Duodenal mucosa (tissue), 2 donors: ENCODE measurements around the gene SEC14L1.

Experiments
- H3K27ac ChIP-seq: one replicate; pipeline ENCODE4 v1.7.0; 2013; ENCODE audit warnings: low read depth, low read length
- H3K27me3 ChIP-seq, 2 donors: one replicate each; pipeline ENCODE4 v1.7.0; 2013; ENCODE audit warnings: low read length in 2 of 2, control low read depth in 1 of 2; ENCODE audit not compliant: insufficient read depth in 2 of 2, control insufficient read depth in 1 of 2
- H3K36me3 ChIP-seq, 2 donors: one replicate each; pipeline ENCODE4 v1.7.0; 2013; ENCODE audit warnings: low read length in 2 of 2, control low read depth in 1 of 2; ENCODE audit not compliant: insufficient read depth in 2 of 2, control insufficient read depth in 1 of 2
- H3K4me1 ChIP-seq, 2 donors: one replicate each; pipeline ENCODE4 v1.7.0; 2013; ENCODE audit warnings: low read length in 2 of 2, control low read depth in 1 of 2; ENCODE audit not compliant: insufficient read depth in 2 of 2, control insufficient read depth in 1 of 2
- H3K4me3 ChIP-seq, 2 donors: one replicate each; pipeline ENCODE4 v1.7.0; 2013; ENCODE audit warnings: low read length in 2 of 2, low read depth in 1 of 2
- H3K9ac ChIP-seq, 2 donors: one replicate each; pipeline ENCODE4 v1.7.0; 2013; ENCODE audit warnings: low read length in 2 of 2, low read depth in 1 of 2
- H3K9me3 ChIP-seq, 2 donors: one replicate each; pipeline ENCODE4 v1.7.0; 2013; ENCODE audit warnings: low read length in 2 of 2, control low read depth in 1 of 2; ENCODE audit not compliant: control insufficient read depth in 1 of 2

SEC14L1 gene

GRCh38 chr17:77203846-77204245, 63.1 kb downstream of the SEC14L1 start:
- H3K36me3 ChIP-seq: peaks cover 46 to 78% of the 10 kb centered on the region in 2 donors
- H3K4me1 ChIP-seq: no peaks in the 10 kb centered on the region
- H3K27me3 ChIP-seq: no peaks in the 10 kb centered on the region
- no peak overlapping the region for H3K4me3 ChIP-seq
- no peaks in the 10 kb centered on the region for H3K9me3 ChIP-seq
- no peak overlapping the region for H3K9ac ChIP-seq
- no peak overlapping the region for H3K27ac ChIP-seq

- Histone ChIP-seq H3K4me3 (no peak overlapping the region), H3K36me3 (peaks cover 48 to 78% of the 10 kb centered on the region in 2 donors), H3K9me3 (no peaks in the 10 kb centered on the region), H3K27ac (no peak overlapping the region), H3K4me1 (no peaks in the 10 kb centered on the region), H3K27me3 (no peaks in the 10 kb centered on the region), H3K9ac (no peak overlapping the region)
These were observed 63.8 kb downstream of the SEC14L1 start for GRCh38 chr17:77204536-77204935.

- Histone ChIP-seq H3K27ac (no peak overlapping the region), H3K4me1 (peaks cover 0 to 4% of the 10 kb centered on the region in 2 donors)
These were observed 64.8 kb downstream of the SEC14L1 start for GRCh38 chr17:77205396-77206125.

GRCh38 chr17:77206158-77206956, 65.6 kb downstream of the SEC14L1 start:
- Histone ChIP-seq H3K27me3 (no peaks in the 10 kb centered on the region), H3K9ac (no peak overlapping the region), H3K4me3 (no peak overlapping the region), H3K27ac (no peak overlapping the region), H3K9me3 (no peaks in the 10 kb centered on the region), H3K36me3 (peaks cover 52 to 80% of the 10 kb centered on the region in 2 donors), H3K4me1 (peaks cover 1 to 6% of the 10 kb centered on the region in 2 donors)

More at GRCh38 chr17:77205396-77206125, 64.8 kb downstream of the SEC14L1 start:
- Histone ChIP-seq H3K36me3 (peaks cover 49 to 80% of the 10 kb centered on the region in 2 donors), H3K9me3 (no peaks in the 10 kb centered on the region), H3K9ac (no peak overlapping the region), H3K4me3 (no peak overlapping the region), H3K27me3 (no peaks in the 10 kb centered on the region)

- H3K27ac ChIP-seq: no peak overlapping the region
- H3K9me3 ChIP-seq: no peaks in the 10 kb centered on the region
- no peaks in the 10 kb centered on the region for H3K27me3 ChIP-seq
- peaks cover 6 to 7% of the 10 kb centered on the region in 2 donors for H3K4me1 ChIP-seq
- peaks cover 56 to 86% of the 10 kb centered on the region in 2 donors for H3K36me3 ChIP-seq
- no peak overlapping the region for H3K9ac ChIP-seq
- H3K4me3 ChIP-seq: no peak overlapping the region
These were observed 67.0 kb downstream of the SEC14L1 start for GRCh38 chr17:77207689-77208216.

DNA sequence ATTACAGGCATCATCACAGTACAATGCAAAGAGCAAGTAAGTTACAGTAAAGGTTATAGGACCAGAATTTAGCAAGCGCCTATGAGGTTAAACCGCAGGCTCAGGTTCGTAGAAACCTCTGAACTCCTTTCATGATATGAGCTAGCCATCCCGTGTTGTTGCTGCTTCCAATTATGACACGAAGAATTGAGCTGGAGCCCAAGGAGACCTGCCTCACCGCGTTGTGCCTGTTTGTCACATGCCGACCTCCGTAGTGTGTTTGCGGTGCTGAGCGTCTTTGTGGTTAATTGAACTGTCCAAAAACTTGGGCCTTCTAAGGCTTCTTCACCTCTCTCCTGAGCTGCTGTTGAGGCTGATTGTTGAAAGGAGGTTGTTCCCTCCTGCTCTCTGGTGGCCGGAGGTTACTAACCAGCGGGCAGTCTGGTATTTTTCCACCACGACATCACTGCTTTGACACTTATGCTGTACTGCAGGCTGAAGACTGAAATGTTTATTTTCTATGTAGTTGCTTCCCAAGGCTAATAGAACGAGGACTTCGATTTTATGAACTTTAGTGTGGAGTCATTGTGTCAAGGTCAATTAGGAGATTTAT, 67.5 kb downstream of the SEC14L1 start:
- H3K27ac ChIP-seq: no peak overlapping the region
- peaks cover 60 to 89% of the 10 kb centered on the region in 2 donors for H3K36me3 ChIP-seq
- H3K9ac ChIP-seq: no peak overlapping the region
- H3K27me3 ChIP-seq: no peaks in the 10 kb centered on the region
- H3K9me3 ChIP-seq: no peaks in the 10 kb centered on the region
- H3K4me1 ChIP-seq: peaks cover 6 to 10% of the 10 kb centered on the region in 2 donors
- no peak overlapping the region for H3K4me3 ChIP-seq

GRCh38 chr17:77208856-77209255, 68.1 kb downstream of the SEC14L1 start:
- no peak overlapping the region for H3K27ac ChIP-seq
- peaks cover 6 to 10% of the 10 kb centered on the region in 2 donors for H3K4me1 ChIP-seq
- H3K27me3 ChIP-seq: no peaks in the 10 kb centered on the region
- H3K9me3 ChIP-seq: no peaks in the 10 kb centered on the region
- no peak overlapping the region for H3K9ac ChIP-seq
- H3K4me3 ChIP-seq: no peak overlapping the region
- peaks cover 56 to 89% of the 10 kb centered on the region in 2 donors for H3K36me3 ChIP-seq

DNA sequence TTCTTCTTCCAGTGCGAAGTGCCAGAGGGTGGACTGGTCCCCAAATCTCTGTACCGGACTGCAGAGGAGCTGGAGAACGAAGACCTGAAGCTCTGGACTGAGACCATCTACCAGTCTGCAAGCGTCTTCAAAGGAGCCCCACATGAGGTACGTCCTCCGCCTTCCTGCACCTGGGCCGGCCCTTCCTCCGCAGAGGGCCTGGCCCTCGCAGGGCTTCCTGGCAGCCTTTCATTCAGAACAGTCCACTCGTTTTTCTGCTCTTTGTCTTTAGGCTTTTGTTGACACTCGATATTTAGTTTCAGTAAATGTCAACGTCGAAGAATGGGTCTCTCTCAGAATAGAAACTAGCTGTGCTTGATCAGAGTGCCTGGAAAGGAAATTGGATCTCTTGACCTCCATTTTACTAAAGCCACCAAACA, 68.6 kb downstream of the SEC14L1 start:
- H3K27me3 ChIP-seq: no peaks in the 10 kb centered on the region
- no peak overlapping the region for H3K27ac ChIP-seq

DNA sequence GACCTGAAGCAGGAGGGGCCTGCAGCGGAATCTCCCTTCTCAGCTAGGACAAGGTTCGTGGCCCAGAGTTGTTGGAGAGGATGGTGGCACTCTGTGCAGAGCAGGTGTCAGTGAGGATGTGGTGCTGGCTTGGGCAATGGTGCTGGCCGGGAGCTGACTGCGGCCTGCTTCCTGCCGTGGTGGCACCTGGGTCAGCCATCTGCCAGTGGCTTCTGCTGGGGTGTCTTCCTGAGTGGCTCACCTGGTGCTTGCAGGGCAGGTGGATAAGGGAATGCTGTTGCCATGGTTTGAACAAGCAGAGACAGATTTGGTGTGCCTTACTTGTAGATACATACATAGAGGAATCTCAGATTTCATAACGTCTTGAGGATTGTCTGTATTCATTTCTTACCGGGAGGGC, 69.6 kb downstream of the SEC14L1 start:
- Histone ChIP-seq H3K27ac (no peak overlapping the region), H3K9ac (no peak overlapping the region), H3K36me3 (peaks cover 55 to 86% of the 10 kb centered on the region in 2 donors)

More for the DNA sequence above, 68.6 kb downstream of the SEC14L1 start:
- Histone ChIP-seq H3K9ac (no peak overlapping the region), H3K4me3 (no peak overlapping the region), H3K36me3 (peaks cover 57 to 91% of the 10 kb centered on the region in 2 donors), H3K9me3 (no peaks in the 10 kb centered on the region), H3K4me1 (peaks cover 6 to 10% of the 10 kb centered on the region in 2 donors)

More for the DNA sequence above, 69.6 kb downstream of the SEC14L1 start:
- Histone ChIP-seq H3K9me3 (no peaks in the 10 kb centered on the region), H3K4me3 (no peak overlapping the region), H3K27me3 (no peaks in the 10 kb centered on the region), H3K4me1 (peaks cover 6 to 10% of the 10 kb centered on the region in 2 donors)
